H9 (cell line): ENCODE results near the gene ZNF747. TPM values are rescaled to one million over a fixed set of nuclear protein-coding genes. Genes with fewer than 3 reads are reported as not detected.

ENCODE experiments used
- DNase-seq: peaks from one replicate; pipeline ENCODE4 v3.0.0-alpha.2; 2017
- H2AFZ ChIP-seq: one replicate; pipeline ENCODE4 v1.6.1; 2013; ENCODE audit warnings: mild to moderate bottlenecking, low read length, control low read depth, moderate library complexity
- H2AK5ac ChIP-seq: 2 replicates; pipeline ENCODE4 v1.6.1; 2013; ENCODE audit warnings: low read length, control low read depth, mixed read lengths; ENCODE audit not compliant: insufficient read length
- H2BK120ac ChIP-seq: one replicate; pipeline ENCODE4 v1.6.1; 2013; ENCODE audit warnings: low read depth, mild to moderate bottlenecking, low read length, control low read depth, inconsistent platforms; ENCODE audit not compliant: poor library complexity, severe bottlenecking
- H2BK12ac ChIP-seq: 2 replicates; pipeline ENCODE4 v1.6.1; 2013; ENCODE audit warnings: low read length, control low read depth, mixed read lengths, low read depth; ENCODE audit not compliant: insufficient read length
- H2BK15ac ChIP-seq: 2 replicates; pipeline ENCODE4 v1.6.1; 2013; ENCODE audit warnings: low read depth, low read length, control low read depth
- H2BK20ac ChIP-seq: one replicate; pipeline ENCODE4 v1.6.1; 2013; ENCODE audit warnings: low read depth, mild to moderate bottlenecking, low read length, control low read depth, inconsistent platforms; ENCODE audit not compliant: poor library complexity, severe bottlenecking
- H2BK5ac ChIP-seq: 2 replicates; pipeline ENCODE4 v1.6.1; 2013; ENCODE audit warnings: low read length, control low read depth, mixed read lengths; ENCODE audit not compliant: insufficient read length
- H3K14ac ChIP-seq: 2 replicates; pipeline ENCODE4 v1.6.1; 2013; ENCODE audit warnings: low read length, control low read depth; ENCODE audit not compliant: insufficient read depth
- H3K18ac ChIP-seq: 2 replicates; pipeline ENCODE4 v1.6.1; 2013; ENCODE audit warnings: low read depth, mild to moderate bottlenecking, mixed read lengths, low read length, control low read depth; ENCODE audit not compliant: insufficient read length
- H3K23ac ChIP-seq: 2 replicates; pipeline ENCODE4 v1.6.1; 2013; ENCODE audit warnings: low read length, control low read depth, mixed read lengths, low read depth; ENCODE audit not compliant: insufficient read length
- H3K23me2 ChIP-seq: 2 replicates; pipeline ENCODE4 v1.6.1; 2013; ENCODE audit warnings: low read depth, mild to moderate bottlenecking, mixed read lengths, low read length, control low read depth; ENCODE audit not compliant: insufficient read length, poor library complexity, severe bottlenecking
- H3K27ac ChIP-seq: 2 replicates; pipeline ENCODE4 v1.5.1; 2013; ENCODE audit warnings: low read length, control low read depth, mixed read lengths, low read depth; ENCODE audit not compliant: insufficient read length
- H3K27me3 ChIP-seq: 2 replicates; pipeline ENCODE4 v1.6.1; 2013; ENCODE audit warnings: low read length, control low read depth, inconsistent platforms; ENCODE audit not compliant: insufficient read depth
- H3K4ac ChIP-seq: 2 replicates; pipeline ENCODE4 v1.6.1; 2013; ENCODE audit warnings: low read depth, mild to moderate bottlenecking, control low read depth, inconsistent platforms, low read length, moderate library complexity
- H3K4me1 ChIP-seq: 2 replicates; pipeline ENCODE4 v1.6.1; 2013; ENCODE audit warnings: low read length, control low read depth, inconsistent platforms; ENCODE audit not compliant: insufficient read depth
- H3K4me2 ChIP-seq: 2 replicates; pipeline ENCODE4 v1.6.1; 2013; ENCODE audit warnings: low read length, control low read depth, mixed read lengths; ENCODE audit not compliant: insufficient read length, insufficient read depth
- H3K56ac ChIP-seq: 2 replicates; pipeline ENCODE4 v1.6.1; 2013; ENCODE audit warnings: low read depth, mild to moderate bottlenecking, mixed read lengths, low read length, control low read depth; ENCODE audit not compliant: insufficient read length
- H3K79me1 ChIP-seq: 2 replicates; pipeline ENCODE4 v1.6.1; 2013; ENCODE audit warnings: low read depth, mild to moderate bottlenecking, moderate library complexity, low read length, control low read depth, inconsistent platforms; ENCODE audit not compliant: insufficient read depth, poor library complexity, severe bottlenecking
- H3K79me2 ChIP-seq: 2 replicates; pipeline ENCODE4 v1.6.1; 2013; ENCODE audit warnings: low read length, control low read depth, inconsistent platforms; ENCODE audit not compliant: insufficient read depth
- H3K9ac ChIP-seq: 2 replicates; pipeline ENCODE4 v1.6.1; 2013; ENCODE audit warnings: low read length, control low read depth, mixed read lengths; ENCODE audit not compliant: insufficient read length; ENCODE audit errors: extremely low read depth
- H3K9me3 ChIP-seq: one replicate; pipeline ENCODE4 v1.6.1; 2013; ENCODE audit warnings: low read depth, low read length, inconsistent platforms; ENCODE audit not compliant: control insufficient read depth
- H3T11ph ChIP-seq: one replicate; pipeline ENCODE4 v1.6.1; 2013; ENCODE audit warnings: mild to moderate bottlenecking, low read length, control low read depth, inconsistent platforms
- H4K20me1 ChIP-seq: one replicate; pipeline ENCODE4 v1.6.1; 2013; ENCODE audit not compliant: control insufficient read depth, insufficient read length, insufficient read depth
- H4K5ac ChIP-seq: 2 replicates; pipeline ENCODE4 v1.6.1; 2013; ENCODE audit warnings: low read depth, mild to moderate bottlenecking, mixed read lengths, low read length, control low read depth; ENCODE audit not compliant: insufficient read length
- H4K8ac ChIP-seq: replicated peaks from 2 replicates; pipeline ENCODE4 v1.6.1; 2013; ENCODE audit warnings: low read length, control low read depth, mixed read lengths, low read depth; ENCODE audit not compliant: insufficient read length
- H4K91ac ChIP-seq: 2 replicates; pipeline ENCODE4 v1.6.1; 2013; ENCODE audit warnings: low read depth, mild to moderate bottlenecking, moderate library complexity, mixed read lengths, low read length, control low read depth; ENCODE audit not compliant: insufficient read length
- H3K27ac Mint-ChIP-seq, 3 experiments: 2 replicates in 2 of 3; 3 replicates in 1 of 3; pipeline ENCODE4 v1.8.0; 2020 to 2021; ENCODE audit warnings: mixed read lengths in 3 of 3, mild to moderate bottlenecking in 1 of 3, moderate library complexity in 1 of 3
- H3K27me3 Mint-ChIP-seq: 2 replicates; pipeline ENCODE4 v1.8.0; 2021; ENCODE audit warnings: low read depth, mild to moderate bottlenecking, moderate library complexity, mixed read lengths
- H3K36me3 Mint-ChIP-seq, 3 experiments: 2 replicates in 2 of 3; 3 replicates in 1 of 3; pipeline ENCODE4 v1.8.0; 2020 to 2021; ENCODE audit warnings: low read depth in 3 of 3, mixed read lengths in 3 of 3; ENCODE audit not compliant: insufficient read depth in 1 of 3
- H3K4me1 Mint-ChIP-seq, 2 experiments: 2 replicates each; pipeline ENCODE4 v1.8.0; 2020; ENCODE audit warnings: mixed read lengths in 2 of 2
- H3K4me3 Mint-ChIP-seq, 2 experiments: 2 replicates in 1 of 2; 3 replicates in 1 of 2; pipeline ENCODE4 v1.8.0; 2020 to 2021; ENCODE audit warnings: mild to moderate bottlenecking in 2 of 2, mixed read lengths in 2 of 2, moderate library complexity in 1 of 2
- H3K9me3 Mint-ChIP-seq, 2 experiments: 2 replicates in 1 of 2; 3 replicates in 1 of 2; pipeline ENCODE4 v1.8.0; 2020; ENCODE audit warnings: mild to moderate bottlenecking in 2 of 2, mixed read lengths in 2 of 2, moderate library complexity in 1 of 2
- WGBS: extraction: QIAGEN DNeasy Blood & Tissue Kit; methylation state at CpG from one replicate; pipeline ENCODE4 v1.1.7; 2013; ENCODE audit warnings: missing lambda C conversion rate, low lambda C conversion rate, mixed read lengths; ENCODE audit not compliant: insufficient read length; ENCODE audit errors: extremely low coverage; 5-methylcytosine and 5-hydroxymethylcytosine counted together
- total RNA-seq: library from RNA; stranded (reverse); gene quantifications from 2 replicates; pipeline ENCODE4 v1.2.1, GENCODE V29; 2021
- TF ChIP-seq, protein P1 (sequence below): fragments of 200-600 bp; sonication (generic); conservative IDR thresholded peaks from 3 replicates; pipeline ENCODE4 v1.8.0; 2021; ENCODE audit warnings: antibody characterized with exemption, mild to moderate bottlenecking

Gene ZNF747
- total RNA-seq, 1 experiment from 2014 or later = 18.4 TPM

DNA sequence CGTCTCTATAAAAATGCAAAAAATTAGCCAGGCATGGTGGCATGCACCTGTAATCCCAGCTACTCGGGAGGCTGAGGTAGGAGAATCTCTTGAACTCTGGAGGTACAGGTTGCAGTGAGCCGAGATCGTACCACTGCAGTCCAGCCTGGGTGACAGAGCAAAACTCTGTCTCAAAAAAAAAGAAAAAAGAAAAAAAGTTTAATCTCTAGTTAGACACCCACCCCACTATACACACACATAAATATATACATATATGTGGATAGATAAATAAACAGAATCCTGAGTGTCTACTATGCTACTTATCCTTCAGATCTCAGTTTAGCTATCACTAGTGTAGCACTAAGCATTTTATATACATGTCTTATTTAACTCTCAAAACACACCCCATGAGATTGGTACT lies 43.4 kb downstream of the ZNF747 start:
- Histone ChIP-seq H3K18ac (no peak overlapping the region), H3K9me3 (no peaks in the 10 kb centered on the region), H4K91ac (no peak overlapping the region), H3K27ac (no peak overlapping the region), H4K5ac (no peak overlapping the region), H3K4me2 (no peak overlapping the region), H3K14ac (no peak overlapping the region), H2AK5ac (no peak overlapping the region), H2BK20ac (no peak overlapping the region), H2BK12ac (no peak overlapping the region), H2BK5ac (no peak overlapping the region), H2BK120ac (no peak overlapping the region), H3K9ac (no peak overlapping the region), H4K20me1 (no peaks in the 10 kb centered on the region), H3K56ac (no peak overlapping the region), H3K79me2 (no peaks in the 10 kb centered on the region), H4K8ac (no peak overlapping the region), H3K4me1 (no peaks in the 10 kb centered on the region; the same call in 1 of the 2 replicates), H3T11ph (no peak overlapping the region), H3K27me3 (no peaks in the 10 kb centered on the region), H3K23ac (no peak overlapping the region), H2AFZ (no peak overlapping the region), H3K23me2 (no peaks in the 10 kb centered on the region), H3K4ac (no peak overlapping the region), H3K79me1 (no peaks in the 10 kb centered on the region), H2BK15ac (no peak overlapping the region)
- no peaks in the 10 kb centered on the region; a peak in 3 of 5 replicates for H3K9me3 Mint-ChIP-seq
- no peak overlapping the region for H3K27ac Mint-ChIP-seq
- WGBS = no CpG with 5 or more reads among the region's 4 CpGs
- peaks cover 14 to 24% of the 10 kb centered on the region in 2 experiments for H3K4me1 Mint-ChIP-seq
- H3K27me3 Mint-ChIP-seq = peaks cover 18% of the 10 kb centered on the region
- DNase-seq = no peak
- no peak overlapping the region for H3K4me3 Mint-ChIP-seq
- H3K36me3 Mint-ChIP-seq = no peaks in the 10 kb centered on the region
- TF ChIP-seq, protein P1, sequence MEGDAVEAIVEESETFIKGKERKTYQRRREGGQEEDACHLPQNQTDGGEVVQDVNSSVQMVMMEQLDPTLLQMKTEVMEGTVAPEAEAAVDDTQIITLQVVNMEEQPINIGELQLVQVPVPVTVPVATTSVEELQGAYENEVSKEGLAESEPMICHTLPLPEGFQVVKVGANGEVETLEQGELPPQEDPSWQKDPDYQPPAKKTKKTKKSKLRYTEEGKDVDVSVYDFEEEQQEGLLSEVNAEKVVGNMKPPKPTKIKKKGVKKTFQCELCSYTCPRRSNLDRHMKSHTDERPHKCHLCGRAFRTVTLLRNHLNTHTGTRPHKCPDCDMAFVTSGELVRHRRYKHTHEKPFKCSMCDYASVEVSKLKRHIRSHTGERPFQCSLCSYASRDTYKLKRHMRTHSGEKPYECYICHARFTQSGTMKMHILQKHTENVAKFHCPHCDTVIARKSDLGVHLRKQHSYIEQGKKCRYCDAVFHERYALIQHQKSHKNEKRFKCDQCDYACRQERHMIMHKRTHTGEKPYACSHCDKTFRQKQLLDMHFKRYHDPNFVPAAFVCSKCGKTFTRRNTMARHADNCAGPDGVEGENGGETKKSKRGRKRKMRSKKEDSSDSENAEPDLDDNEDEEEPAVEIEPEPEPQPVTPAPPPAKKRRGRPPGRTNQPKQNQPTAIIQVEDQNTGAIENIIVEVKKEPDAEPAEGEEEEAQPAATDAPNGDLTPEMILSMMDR = no peak
